H1 (cell line): ENCODE results near the gene LAIR2. TPM values are rescaled to one million over a fixed set of nuclear protein-coding genes. Genes with fewer than 3 reads are reported as not detected.

Source experiments
- BRCA1 ChIP-seq: IDR thresholded peaks from 2 replicates; pipeline ENCODE4 v1.6.1; 2012; ENCODE audit warnings: low read depth, low read length, improper control_type of control experiment
- CEBPB ChIP-seq: IDR thresholded peaks from 2 replicates; pipeline ENCODE4 v1.6.1; 2012; ENCODE audit warnings: low read depth, low read length
- KDM5A ChIP-seq: fragments of 200-600 bp; IDR thresholded peaks from 2 replicates; pipeline ENCODE4 v1.7.1; 2012; ENCODE audit warnings: mild to moderate bottlenecking, low read length, inconsistent platforms, mixed read lengths
- RFX5 ChIP-seq: IDR thresholded peaks from 2 replicates; pipeline ENCODE4 v1.6.1; 2011; ENCODE audit warnings: low read depth, low read length, improper control_type of control experiment, borderline replicate concordance
- SP4 ChIP-seq: IDR thresholded peaks from 2 replicates; pipeline ENCODE4 v1.6.1; 2012; ENCODE audit warnings: low read length, inconsistent platforms
- polyA plus RNA-seq, 7 experiments: library from polyadenylated mRNA; depleted of rRNA in 3 of 7; stranded (reverse) in 5 of 7; unstranded in 2 of 7; fragments of >200 nt in 5 of 7; fragments of 200-250 nt in 2 of 7; gene quantifications; 1 replicate in 5 of 7; 2 replicates in 1 of 7; 4 replicates in 1 of 7; pipeline versions ENCODE4 v1.2.1 to v1.2.3, GENCODE V29; 2011 to 2013; ENCODE audit warnings: missing spikeins in 2 of 7, mixed read lengths in 2 of 7
- total RNA-seq: library from RNA; stranded (reverse); fragmentation: NEBNext Ultra II Directional; extraction: Animal tissue kit (Norgen Biotek cat#: 25700); gene quantifications from 2 replicates; pipeline ENCODE4 v1.2.1, GENCODE V29; 2021

The LAIR2 gene
- total and polyA plus RNA-seq, 2 of the 8 experiments (the other 6 are each of a cell fraction or from before 2014, with no cell fraction given) = not detected

DNA sequence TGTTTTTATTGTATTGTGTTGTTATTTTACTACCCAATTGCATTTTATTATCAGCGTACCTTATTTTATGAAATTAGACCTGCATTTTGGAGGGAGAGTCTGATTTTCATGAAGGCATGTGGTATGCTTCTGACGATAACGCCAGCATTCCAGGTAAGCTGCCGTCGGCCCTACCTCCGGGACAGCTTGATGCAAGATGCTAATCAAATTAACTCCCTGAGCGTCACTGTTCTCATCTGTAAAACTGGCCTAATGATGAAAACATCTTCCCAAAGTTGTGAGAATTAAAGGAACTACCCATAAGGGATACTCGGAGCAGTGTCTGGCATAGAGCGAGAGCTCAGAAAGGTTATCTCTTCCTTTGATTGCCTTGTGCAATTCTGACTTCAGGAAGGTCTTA lies 12.9 kb upstream of the LAIR2 start (continued):
- TF ChIP-seq CEBPB (no peak), RFX5 (no peak), SP4 (no peak), BRCA1 (no peak), KDM5A (no peak)
- TF ChIP-seq, all 59 proteins: peak for 0
